ENCODE measurements around the gene ACADVL. TPM values are rescaled to one million over a fixed set of nuclear protein-coding genes. Genes with fewer than 3 reads are reported as not detected.
"Not testable (repeated sequence)": the region's sequence is repeated elsewhere in the genome, so short reads cannot be mapped to it uniquely, and the experiment has no call there.

The ACADVL gene
- 100 to 1,000 TPM; 138 to 180 (median 141) TPM for polyA plus RNA-seq

DNA sequence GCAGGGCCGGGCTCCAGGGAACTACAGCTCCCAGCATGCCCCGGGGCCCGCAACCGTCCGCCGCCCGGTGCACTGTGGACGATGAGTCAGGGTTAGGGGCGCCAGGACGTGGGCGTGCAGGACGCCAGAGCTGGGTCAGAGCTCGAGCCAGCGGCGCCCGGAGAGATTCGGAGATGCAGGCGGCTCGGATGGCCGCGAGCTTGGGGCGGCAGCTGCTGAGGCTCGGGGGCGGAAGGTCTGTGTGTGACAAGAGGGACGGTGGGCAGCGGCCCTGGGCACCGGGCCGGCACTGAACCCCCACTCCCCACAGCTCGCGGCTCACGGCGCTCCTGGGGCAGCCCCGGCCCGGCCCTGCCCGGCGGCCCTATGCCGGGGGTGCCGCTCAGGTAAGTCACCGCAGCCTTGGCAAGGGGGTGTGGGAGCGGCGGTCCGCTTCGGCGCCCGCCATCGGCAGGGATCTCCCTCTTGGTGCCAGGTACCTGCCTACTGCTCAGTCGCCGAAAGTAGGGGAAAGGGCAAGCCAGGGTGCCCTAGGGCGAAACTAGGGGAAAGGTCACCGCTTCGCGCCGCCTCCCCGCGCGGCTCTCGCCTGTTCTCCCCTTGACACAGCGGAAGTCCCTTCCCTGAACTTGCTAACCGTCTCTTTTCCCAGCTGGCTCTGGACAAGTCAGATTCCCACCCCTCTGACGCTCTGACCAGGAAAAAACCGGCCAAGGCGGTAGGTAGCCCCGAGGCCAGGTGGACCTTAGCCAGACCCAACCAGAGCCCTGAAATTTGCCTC lies at the start of gene ACADVL, which contains the start of gene DLG4:
ACADVL (plus strand) TSS at position 127 of the 781 bp plus-strand sequence; CDS start at position 174, 47 bp downstream.
DLG4 (minus strand) TSS at position 25 of the 781 bp plus-strand sequence.
- Mint-ChIP-seq H3K4me3 (peak within 1 kb of the TSS; percentile 89 to 97 (median 91)), H3K27ac (peak within 1 kb of the TSS; percentile 90 to 99 (median 98)), H3K36me3 (peaks cover 4 to 8% (median 5%) of the 10 kb centered on the region in 3 donors), H3K9me3 (no peaks in the 10 kb centered on the region), H3K4me1 (peaks cover 38 to 41% of the 10 kb centered on the region in 2 donors), H3K27me3 (ENCODE audit: low read depth in 3 of 3) (peaks cover 0 to 7% (median 0%) of the 10 kb centered on the region in 3 donors)
- peak; percentile 73 to 76 (median 74) for DNase-seq

- Mint-ChIP-seq H3K9me3 (peaks cover 2 to 24% (median 8%) of the 10 kb centered on the region in 6 donors), H3K4me3 (peak overlapping the region in 1 of 5 donors; percentile 23)
- H3K27ac Mint-ChIP-seq; DNase-seq; H3K27me3 Mint-ChIP-seq (ENCODE audit: low read depth in 3 of 3); H3K4me1 Mint-ChIP-seq; H3K36me3 Mint-ChIP-seq: not testable (repeated sequence)
Observed at GRCh38 chr17:7172522-7173191, 47.1 kb upstream of the ACADVL start.

DNA sequence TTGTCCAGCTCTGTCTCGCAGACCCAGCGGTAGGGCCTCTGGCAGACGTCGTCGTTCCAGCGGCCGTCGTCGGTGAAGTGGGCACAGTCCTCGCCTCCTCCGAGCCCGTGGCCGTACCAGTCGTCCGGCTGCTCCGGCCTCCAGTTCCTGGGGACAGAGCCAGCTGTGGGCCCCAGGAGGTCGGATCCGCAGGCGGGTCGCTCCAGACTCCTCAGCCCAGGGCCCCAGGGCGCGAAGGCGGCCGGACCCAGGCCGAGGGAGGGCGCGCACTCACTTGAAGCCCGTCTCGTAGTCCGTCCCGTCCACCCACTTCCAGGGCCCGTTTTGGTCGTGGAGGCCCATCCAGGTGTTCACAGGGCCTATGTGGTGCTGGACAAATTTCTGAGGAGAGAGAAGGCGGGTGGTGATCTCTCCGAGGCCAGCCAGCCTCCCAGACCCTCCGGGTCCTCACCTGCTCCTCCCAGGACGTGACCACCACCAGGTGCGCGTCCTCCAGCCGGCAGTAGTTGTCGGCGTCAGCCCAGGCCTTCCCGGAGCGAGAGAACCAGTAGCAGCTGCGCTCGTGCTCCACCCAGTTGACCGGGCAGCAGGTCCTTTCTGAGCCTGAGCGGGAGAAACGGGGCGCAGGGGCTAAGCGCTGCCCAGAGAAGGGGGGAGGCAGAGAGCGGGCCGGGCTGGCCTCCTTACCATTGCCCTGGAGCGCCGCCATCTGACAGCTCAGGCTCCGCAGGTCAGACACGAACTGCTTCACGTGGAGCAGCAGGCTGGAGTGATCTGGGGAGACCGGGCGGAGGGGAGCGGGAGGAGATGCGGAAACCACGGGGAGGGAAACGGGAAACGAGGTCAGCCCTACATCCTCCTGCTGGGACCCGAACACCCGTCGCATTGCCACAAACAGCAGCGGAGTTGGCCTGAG lies 45.8 kb upstream of the ACADVL start:
- Mint-ChIP-seq H3K27me3 (ENCODE audit: low read depth in 3 of 3) (peaks cover 7 to 13% (median 7%) of the 10 kb centered on the region in 3 donors), H3K4me1 (peaks cover 10 to 11% of the 10 kb centered on the region in 2 donors), H3K4me3 (peak overlapping the region in 1 of 5 donors; percentile 41), H3K27ac (no peak overlapping the region), H3K36me3 (peaks cover 3 to 9% (median 4%) of the 10 kb centered on the region in 3 donors), H3K9me3 (peaks cover 2 to 18% (median 8%) of the 10 kb centered on the region in 6 donors)
- DNase-seq: peak; percentile 34 to 40 (median 39)

DNA sequence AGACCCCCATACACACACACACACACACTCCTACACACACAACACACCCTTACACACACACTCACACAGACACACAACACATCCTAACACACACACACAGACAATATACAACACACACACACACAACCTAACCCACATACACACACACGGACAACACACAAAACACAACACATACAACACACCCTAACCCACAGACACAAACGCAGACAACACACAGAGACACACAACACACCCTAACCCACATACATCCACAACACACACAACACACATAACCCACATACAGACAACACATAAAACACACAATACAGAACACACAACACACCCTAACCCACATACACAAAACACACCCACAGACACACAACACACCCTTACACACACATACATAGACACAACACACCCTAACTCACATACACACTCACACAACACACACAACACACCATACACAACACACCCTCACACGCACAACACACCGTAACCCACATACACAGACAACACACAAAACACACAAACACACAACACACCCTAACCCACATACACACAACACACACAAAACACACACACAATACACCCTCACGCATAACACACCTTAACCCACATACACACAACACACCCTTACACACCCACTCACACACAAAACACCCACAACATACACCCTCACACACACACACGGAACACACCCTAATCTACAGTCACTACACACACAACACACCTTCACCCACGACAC lies 45.0 kb upstream of the ACADVL start:
- peaks cover 9 to 11% (median 9%) of the 10 kb centered on the region in 3 donors for H3K27me3 Mint-ChIP-seq (ENCODE audit: low read depth in 3 of 3)
- no peak overlapping the region for H3K4me3 Mint-ChIP-seq
- H3K4me1 Mint-ChIP-seq: peaks cover 10 to 11% of the 10 kb centered on the region in 2 donors
- H3K36me3 Mint-ChIP-seq: peaks cover 0 to 4% (median 0%) of the 10 kb centered on the region in 3 donors
- no peak overlapping the region for H3K27ac Mint-ChIP-seq
- DNase-seq: no peak
- H3K9me3 Mint-ChIP-seq: peaks cover 2 to 11% (median 6%) of the 10 kb centered on the region in 6 donors

DNA sequence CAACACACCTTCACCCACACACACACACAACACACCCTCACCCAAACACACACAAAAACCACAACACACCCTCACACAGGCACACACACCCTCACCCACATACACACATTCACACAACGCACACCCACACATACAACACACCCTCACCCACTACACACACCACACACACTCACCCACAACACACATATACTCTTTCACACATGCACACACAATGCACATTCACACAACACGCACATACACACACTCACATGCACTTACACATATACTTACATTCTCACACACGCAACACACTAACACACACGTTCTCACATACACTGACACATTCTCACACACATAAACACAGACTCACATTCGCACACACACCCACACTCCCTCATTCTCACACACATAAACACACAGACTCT lies 44.4 kb upstream of the ACADVL start:
- H3K4me1 Mint-ChIP-seq: peaks cover 10 to 11% of the 10 kb centered on the region in 2 donors
- peaks cover 9% of the 10 kb centered on the region in 3 donors for H3K27me3 Mint-ChIP-seq (ENCODE audit: low read depth in 3 of 3)
- no peak overlapping the region for H3K27ac Mint-ChIP-seq
- no peak overlapping the region for H3K4me3 Mint-ChIP-seq
- no peak for DNase-seq
- H3K36me3 Mint-ChIP-seq: peaks cover 0 to 2% (median 0%) of the 10 kb centered on the region in 3 donors
- H3K9me3 Mint-ChIP-seq: peaks cover 2 to 7% (median 3%) of the 10 kb centered on the region in 6 donors

DNA sequence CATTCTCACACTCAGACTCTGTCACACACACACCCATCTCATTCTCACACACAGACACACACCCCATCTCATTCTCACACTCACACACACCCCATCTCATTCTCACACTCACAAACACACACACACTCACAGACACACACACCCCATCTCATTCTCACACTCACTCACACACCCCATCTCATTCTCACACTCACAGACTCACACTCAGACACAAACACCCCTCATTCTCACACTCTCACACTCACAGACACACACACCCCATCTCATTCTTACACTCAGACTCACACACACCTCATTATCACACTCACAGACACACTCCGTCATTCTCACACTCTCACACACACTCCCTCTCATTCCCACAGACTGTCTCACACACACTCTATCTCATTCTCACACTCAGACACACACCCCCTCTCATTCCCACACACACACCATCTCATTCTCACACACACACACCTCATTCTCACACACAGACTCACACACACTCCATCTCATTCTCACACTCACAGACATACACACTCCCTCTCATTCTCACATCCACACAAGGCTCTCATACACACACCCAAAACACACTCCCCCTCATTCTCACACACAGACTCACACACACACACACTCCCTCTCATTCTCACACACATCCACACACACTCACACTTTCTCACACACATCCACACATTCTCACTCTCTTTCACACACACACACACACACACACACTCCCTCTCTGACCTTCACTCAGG lies 43.5 kb upstream of the ACADVL start:
- peaks cover 0 to 1% (median 0%) of the 10 kb centered on the region in 6 donors for H3K9me3 Mint-ChIP-seq
- H3K27ac Mint-ChIP-seq: no peak overlapping the region
- H3K4me3 Mint-ChIP-seq: no peak overlapping the region
- no peaks in the 10 kb centered on the region for H3K36me3 Mint-ChIP-seq
- H3K27me3 Mint-ChIP-seq (ENCODE audit: low read depth in 3 of 3): peaks cover 9% of the 10 kb centered on the region in 3 donors
- H3K4me1 Mint-ChIP-seq: peaks cover 10 to 11% of the 10 kb centered on the region in 2 donors
- DNase-seq: no peak

GRCh38 chr17:7176841-7177190 lies 42.9 kb upstream of the ACADVL start:
- no peaks in the 10 kb centered on the region for H3K36me3 Mint-ChIP-seq
- DNase-seq: no peak
- H3K9me3 Mint-ChIP-seq: no peaks in the 10 kb centered on the region
- no peak overlapping the region for H3K27ac Mint-ChIP-seq
- H3K27me3 Mint-ChIP-seq (ENCODE audit: low read depth in 3 of 3): peaks cover 9% of the 10 kb centered on the region in 3 donors
- H3K4me3 Mint-ChIP-seq: no peak overlapping the region
- peaks cover 10 to 11% of the 10 kb centered on the region in 2 donors for H3K4me1 Mint-ChIP-seq

DNA sequence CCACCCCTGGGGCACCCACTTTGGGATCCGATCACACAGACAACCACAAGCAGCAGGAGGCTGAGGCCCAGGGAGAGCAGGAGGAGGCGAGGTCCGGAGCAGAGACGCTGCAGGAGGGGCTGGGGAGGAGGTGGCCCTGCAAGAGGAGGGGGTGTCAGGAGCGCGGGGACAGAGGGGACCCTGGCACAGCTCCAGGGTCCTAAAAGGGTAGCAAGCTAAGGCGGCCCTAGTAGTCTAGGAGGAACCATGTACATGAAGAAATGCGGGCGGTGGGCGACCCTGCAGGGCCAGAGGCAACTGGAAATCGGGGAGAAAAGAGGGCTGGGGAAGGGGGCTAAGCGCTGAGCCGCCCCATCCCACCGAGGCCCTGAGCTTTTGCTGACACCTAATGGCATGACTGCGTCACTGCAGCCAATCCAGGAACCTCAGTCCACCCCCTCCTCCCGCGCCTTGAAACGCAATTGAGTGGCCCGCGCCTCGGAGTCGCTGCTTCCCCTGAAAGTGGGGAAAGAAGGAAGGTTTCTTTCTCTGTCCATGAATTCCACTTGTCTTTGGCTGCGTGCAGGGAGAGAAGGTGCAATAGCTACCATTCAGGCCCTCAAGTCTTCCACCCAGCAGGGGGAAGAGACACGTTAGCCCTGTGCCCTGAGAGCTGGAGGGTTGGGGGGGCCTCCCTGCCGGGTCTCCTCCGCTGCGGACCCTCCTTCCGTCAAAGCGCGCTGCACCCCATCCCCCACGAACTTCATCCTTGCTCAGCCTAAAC lies 42.4 kb upstream of the ACADVL start:
- peak; percentile 56 to 57 (median 56) for DNase-seq
- H3K27me3 Mint-ChIP-seq (ENCODE audit: low read depth in 3 of 3): peaks cover 9% of the 10 kb centered on the region in 3 donors
- H3K27ac Mint-ChIP-seq: no peak overlapping the region
- peaks cover 10 to 11% of the 10 kb centered on the region in 2 donors for H3K4me1 Mint-ChIP-seq
- no peaks in the 10 kb centered on the region for H3K36me3 Mint-ChIP-seq
- no peaks in the 10 kb centered on the region for H3K9me3 Mint-ChIP-seq
- peak overlapping the region in 3 of 5 donors; percentile 21 to 61 (median 58) for H3K4me3 Mint-ChIP-seq

- Mint-ChIP-seq H3K27ac (no peak overlapping the region), H3K4me1 (peaks cover 10 to 11% of the 10 kb centered on the region in 2 donors), H3K9me3 (no peaks in the 10 kb centered on the region), H3K36me3 (no peaks in the 10 kb centered on the region), H3K4me3 (peak overlapping the region; percentile 8 to 61 (median 25)), H3K27me3 (ENCODE audit: low read depth in 3 of 3) (peaks cover 9% of the 10 kb centered on the region in 3 donors)
- DNase-seq: no peak
Observed at GRCh38 chr17:7177954-7178477, 41.7 kb upstream of the ACADVL start.

DNA sequence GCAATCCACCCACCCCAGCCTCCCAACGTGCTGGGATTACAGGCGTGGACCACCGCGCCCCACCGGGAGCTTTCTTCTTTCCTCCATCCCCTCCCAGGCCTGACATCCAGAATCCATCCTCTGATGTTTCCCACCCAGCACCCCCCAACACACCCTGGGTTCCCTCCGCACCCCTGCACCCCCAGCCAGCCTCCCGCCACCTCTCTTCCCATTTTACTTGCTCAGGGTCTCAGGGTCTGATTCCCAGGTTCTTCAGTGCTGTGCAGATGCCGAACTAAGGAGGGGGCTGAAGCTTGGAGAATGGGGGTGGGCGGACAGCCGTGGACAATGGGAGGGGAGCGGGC lies 40.8 kb upstream of the ACADVL start:
- Mint-ChIP-seq H3K36me3 (no peaks in the 10 kb centered on the region), H3K9me3 (no peaks in the 10 kb centered on the region)

DNA sequence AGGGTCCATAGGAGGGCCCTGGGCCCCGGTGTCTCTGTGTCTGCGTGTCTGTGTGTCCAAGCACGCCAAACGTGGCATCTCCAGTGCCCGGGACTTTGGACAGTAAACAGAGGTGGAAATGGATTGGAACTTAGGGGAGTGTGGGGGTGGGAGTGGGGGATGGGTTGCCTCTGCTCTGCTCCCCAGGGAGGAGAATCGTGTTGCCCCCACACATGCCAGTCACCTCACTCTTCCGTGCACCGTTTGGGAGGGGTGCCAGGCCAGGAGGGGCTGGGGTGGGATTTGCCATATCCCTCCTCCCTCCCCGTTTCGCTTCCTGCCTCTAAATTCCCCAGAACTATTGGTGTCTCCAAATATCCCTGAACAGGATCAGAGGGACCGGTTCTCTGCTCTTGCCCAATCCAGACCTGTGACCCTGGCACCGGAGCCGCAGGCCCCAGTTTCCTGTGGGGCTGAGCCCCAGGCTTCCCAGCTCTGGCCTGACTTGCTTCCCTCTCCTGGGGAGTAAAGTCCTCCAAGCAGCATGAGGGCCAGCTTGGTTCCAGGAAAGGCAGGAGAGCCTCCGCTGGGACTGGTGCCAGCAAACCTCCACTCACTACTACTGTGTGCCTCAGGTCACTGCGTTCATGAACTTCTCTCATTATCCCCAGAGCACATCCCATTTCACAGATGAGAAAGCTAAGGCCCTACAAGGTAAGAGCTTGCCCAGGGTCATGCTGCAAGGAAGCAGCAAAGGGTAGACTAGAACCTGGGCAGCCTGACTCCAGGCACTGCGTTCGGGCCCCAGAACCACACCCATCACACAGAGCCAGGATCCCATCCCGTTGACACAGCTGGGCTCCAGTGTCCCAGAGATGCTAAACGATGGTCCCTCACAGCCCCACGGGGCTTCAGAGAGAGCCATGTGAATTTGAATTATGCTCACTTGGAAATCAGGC lies 40.2 kb upstream of the ACADVL start, which contains the start of gene ASGR1:
ASGR1 (minus strand) TSS at position 54 of the 938 bp plus-strand sequence. CDS start 807 bp downstream, outside the sequence.
- no peak within 1 kb of the TSS for H3K27ac Mint-ChIP-seq
- H3K9me3 Mint-ChIP-seq: no peaks in the 10 kb centered on the region
- H3K4me3 Mint-ChIP-seq: peak within 1 kb of the TSS in 1 of 5 donors; percentile 25
- H3K36me3 Mint-ChIP-seq: no peaks in the 10 kb centered on the region
- H3K27me3 Mint-ChIP-seq (ENCODE audit: low read depth in 3 of 3): peaks cover 9% of the 10 kb centered on the region in 3 donors
- H3K4me1 Mint-ChIP-seq: peaks cover 9 to 11% of the 10 kb centered on the region in 2 donors
- DNase-seq: no peak

More for the DNA sequence above, 40.8 kb upstream of the ACADVL start:
- H3K27me3 Mint-ChIP-seq (ENCODE audit: low read depth in 3 of 3): peaks cover 9% of the 10 kb centered on the region in 3 donors
- no peak overlapping the region for H3K27ac Mint-ChIP-seq
- no peak overlapping the region for H3K4me3 Mint-ChIP-seq
- peaks cover 9 to 11% of the 10 kb centered on the region in 2 donors for H3K4me1 Mint-ChIP-seq
- DNase-seq: no peak
